SU-DHL-6 (cell line): ENCODE data around the gene ITPKB.

Experiments
- H2AFZ ChIP-seq: fragments of 200-600 bp; sonication (generic); 2 replicates; pipeline ENCODE4 v1.6.1; 2014; ENCODE audit warnings: low read depth, mild to moderate bottlenecking, moderate library complexity, mixed read lengths, antibody characterized with exemption, low read length; ENCODE audit not compliant: severe bottlenecking
- H3F3A ChIP-seq: fragments of 200-600 bp; shearing (Covaris generic); 2 replicates; pipeline ENCODE4 v1.6.0; 2016; ENCODE audit warnings: antibody characterized with exemption, mild to moderate bottlenecking; ENCODE audit not compliant: insufficient read depth
- H3K27ac ChIP-seq: fragments of 200-600 bp; sonication (generic); 2 replicates; pipeline ENCODE4 v1.5.1; 2016; ENCODE audit warnings: low read depth, mild to moderate bottlenecking, low read length, moderate library complexity, mixed read lengths
- H3K27me3 ChIP-seq: fragments of 200-600 bp; sonication (generic), shearing (Covaris generic); 2 replicates; pipeline ENCODE4 v1.6.0; 2014; ENCODE audit warnings: mild to moderate bottlenecking, low read length
- H3K36me3 ChIP-seq: fragments of 200-600 bp; sonication (generic); 2 replicates; pipeline ENCODE4 v1.6.1; 2014; ENCODE audit warnings: mild to moderate bottlenecking, low read length, mixed read lengths
- H3K4me2 ChIP-seq: fragments of 300-600, 200-600 bp; shearing (Covaris generic), sonication (generic); 2 replicates; pipeline ENCODE4 v1.6.0; 2014; ENCODE audit warnings: low read length, low read depth, mild to moderate bottlenecking; ENCODE audit not compliant: poor library complexity, severe bottlenecking
- H3K4me3 ChIP-seq: fragments of 200-600 bp; sonication (generic); 2 replicates; pipeline ENCODE4 v1.5.1; 2014; ENCODE audit warnings: antibody characterized with exemption, low read length, mild to moderate bottlenecking, mixed read lengths; ENCODE audit not compliant: insufficient read depth, poor library complexity, severe bottlenecking
- H3K79me2 ChIP-seq: fragments of 200-600 bp; sonication (generic); 2 replicates; pipeline ENCODE4 v1.6.1; 2014; ENCODE audit warnings: mild to moderate bottlenecking, low read length, moderate library complexity; ENCODE audit not compliant: insufficient read depth
- H3K9ac ChIP-seq: fragments of 200-600 bp; sonication (generic); 2 replicates; pipeline ENCODE4 v1.7.0; 2014; ENCODE audit warnings: mild to moderate bottlenecking, low read length
- H3K9me2 ChIP-seq: fragments of 200-600 bp; sonication (generic); replicated peaks from 2 replicates; pipeline ENCODE4 v1.6.1; 2014; ENCODE audit warnings: low read length; ENCODE audit not compliant: insufficient read depth
- H3K9me3 ChIP-seq: fragments of 200-600 bp; sonication (generic); 2 replicates; pipeline ENCODE4 v1.6.1; 2014; ENCODE audit warnings: low read length, mixed read lengths; ENCODE audit not compliant: insufficient read depth
- H4K20me1 ChIP-seq: fragments of 200-600 bp; sonication (generic); 2 replicates; pipeline ENCODE4 v1.6.1; 2014; ENCODE audit warnings: low read depth, mild to moderate bottlenecking, antibody characterized with exemption, low read length, moderate library complexity, mixed read lengths
- CTCF ChIP-seq: fragments of 200-600 bp; sonication (generic); IDR thresholded peaks from one replicate; pipeline ENCODE4 v1.5.1; 2017; ENCODE audit warnings: antibody characterized with exemption, mild to moderate bottlenecking, low read length, moderate library complexity; ENCODE audit not compliant: insufficient read depth, poor library complexity, severe bottlenecking
- EZH2phosphoT487 ChIP-seq: fragments of 200-600 bp; sonication (generic), shearing (Covaris generic); conservative IDR thresholded peaks from 2 replicates; pipeline ENCODE4 v1.6.1; 2018; ENCODE audit warnings: mild to moderate bottlenecking, antibody characterized with exemption, low read length, moderate library complexity, mixed read lengths

The ITPKB gene

GRCh38 chr1:226655251-226656163 lies 83.6 kb downstream of the ITPKB start:
- TF ChIP-seq EZH2phosphoT487 (no peak), CTCF (no peak)
- H3K4me2 ChIP-seq: peak overlapping the region; percentile 79
- H3K27me3 ChIP-seq: no peaks in the 10 kb centered on the region
- no peaks in the 10 kb centered on the region for H3K9me2 ChIP-seq
- H3K36me3 ChIP-seq: no peaks in the 10 kb centered on the region
- H3K9ac ChIP-seq: peak overlapping the region; percentile 63
- peak overlapping the region; percentile 42 for H3K4me3 ChIP-seq
- no peak overlapping the region for H2AFZ ChIP-seq
- H3F3A ChIP-seq: peaks cover 27% of the 10 kb centered on the region
- H3K79me2 ChIP-seq: peaks cover 4% of the 10 kb centered on the region; the same call in 1 of the 2 replicates
- no peaks in the 10 kb centered on the region for H4K20me1 ChIP-seq
- peak overlapping the region; percentile 92; the same call in 1 of the 2 replicates for H3K27ac ChIP-seq
- H3K9me3 ChIP-seq: no peaks in the 10 kb centered on the region

GRCh38 chr1:226654668-226655055 lies 84.4 kb downstream of the ITPKB start:
- H3K9ac ChIP-seq: peak overlapping the region; percentile 63
- peaks cover 4% of the 10 kb centered on the region; the same call in 1 of the 2 replicates for H3K79me2 ChIP-seq
- no peak for TF ChIP-seq CTCF
- TF ChIP-seq EZH2phosphoT487: no peak
- peak overlapping the region; percentile 92; the same call in 1 of the 2 replicates for H3K27ac ChIP-seq
- H3K4me3 ChIP-seq: peak overlapping the region; percentile 42
- peaks cover 27% of the 10 kb centered on the region for H3F3A ChIP-seq
- peak overlapping the region; percentile 79 for H3K4me2 ChIP-seq
- H3K36me3 ChIP-seq: no peaks in the 10 kb centered on the region
- H3K9me2 ChIP-seq: no peaks in the 10 kb centered on the region
- no peaks in the 10 kb centered on the region for H3K27me3 ChIP-seq
- H3K9me3 ChIP-seq: no peaks in the 10 kb centered on the region
- no peak overlapping the region for H2AFZ ChIP-seq
- H4K20me1 ChIP-seq: no peaks in the 10 kb centered on the region

- no peaks in the 10 kb centered on the region for H3K9me3 ChIP-seq
- H3K4me2 ChIP-seq: peak overlapping the region; percentile 79
- H3K9ac ChIP-seq: peak overlapping the region; percentile 63
- peak overlapping the region; percentile 42 for H3K4me3 ChIP-seq
- no peaks in the 10 kb centered on the region for H3K36me3 ChIP-seq
- H3K27ac ChIP-seq: peak overlapping the region; percentile 92; the same call in 1 of the 2 replicates
- no peak overlapping the region for H2AFZ ChIP-seq
- H4K20me1 ChIP-seq: no peaks in the 10 kb centered on the region
- TF ChIP-seq EZH2phosphoT487: no peak
- TF ChIP-seq CTCF: no peak
- H3K79me2 ChIP-seq: peaks cover 4% of the 10 kb centered on the region; the same call in 1 of the 2 replicates
- H3K9me2 ChIP-seq: no peaks in the 10 kb centered on the region
- H3F3A ChIP-seq: peaks cover 27% of the 10 kb centered on the region
- no peaks in the 10 kb centered on the region for H3K27me3 ChIP-seq
Observed at GRCh38 chr1:226654046-226654667, 84.9 kb downstream of the ITPKB start.
